ENCODE measurements around the gene PPP1R7.
A peak's percentile ranks its signal among the peaks of the same experiment; 100 is the strongest.

The PPP1R7 gene

GRCh38 chr2:241213041-241213440 lies 62.8 kb downstream of the PPP1R7 start:
- no peak for DNase-seq (ENCODE audit: low spot score)

- DNase-seq (ENCODE audit: low spot score) = no peak
Measured at GRCh38 chr2:241213567-241213966, 63.3 kb downstream of the PPP1R7 start.

DNA sequence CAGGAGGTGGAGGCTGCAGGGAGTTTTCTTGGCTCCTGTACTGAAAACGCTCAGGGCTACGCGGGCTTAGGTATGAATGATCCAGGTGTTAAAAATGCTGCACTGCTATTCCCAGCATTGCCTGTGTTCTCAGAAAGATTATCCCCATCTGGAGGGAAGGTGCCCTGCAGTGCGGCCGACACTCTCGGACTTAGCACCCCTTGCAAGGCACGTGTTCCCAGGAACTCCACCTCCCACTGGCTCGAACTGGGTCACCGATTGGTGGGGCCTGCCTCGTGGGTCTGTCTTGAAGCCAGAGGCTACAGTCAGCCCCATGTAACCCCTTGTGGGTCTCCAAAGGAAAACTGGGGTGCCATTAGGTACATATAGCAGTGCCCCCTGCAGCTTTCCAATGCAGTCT lies 63.9 kb downstream of the PPP1R7 start:
- no peak for DNase-seq (ENCODE audit: low spot score)

DNA sequence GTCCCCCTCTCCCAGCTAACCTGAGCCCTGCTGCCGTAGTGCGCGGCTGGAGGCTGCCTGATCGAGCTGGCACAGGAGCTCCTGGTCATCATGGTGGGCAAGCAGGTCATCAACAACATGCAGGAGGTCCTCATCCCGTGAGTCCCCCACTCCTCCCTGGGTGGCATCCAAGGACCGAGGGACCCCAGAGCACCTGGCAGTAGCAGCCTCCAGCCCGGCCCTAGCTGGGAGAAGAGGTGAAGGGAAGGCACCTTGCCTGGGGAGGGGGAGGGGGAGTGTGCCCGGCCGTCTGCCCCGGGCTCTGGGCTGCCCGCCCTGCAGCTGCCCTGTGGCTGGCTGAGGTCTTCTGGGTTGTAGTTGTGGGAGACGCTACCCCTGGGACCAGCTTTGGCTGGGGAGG lies 64.5 kb downstream of the PPP1R7 start:
- no peak for DNase-seq (ENCODE audit: low spot score)

- no peak for DNase-seq (ENCODE audit: low spot score)
Measured at GRCh38 chr2:241215421-241215820, 65.2 kb downstream of the PPP1R7 start.

GRCh38 chr2:241216211-241216761 lies 66.0 kb downstream of the PPP1R7 start:
- no peak for DNase-seq (ENCODE audit: low spot score)

GRCh38 chr2:241217320-241218031 lies 67.2 kb downstream of the PPP1R7 start:
- peak; percentile 71 for DNase-seq (ENCODE audit: low spot score)

- peak; percentile 54 for DNase-seq (ENCODE audit: low spot score)
Measured at GRCh38 chr2:241218131-241219029, 68.1 kb downstream of the PPP1R7 start.

DNA sequence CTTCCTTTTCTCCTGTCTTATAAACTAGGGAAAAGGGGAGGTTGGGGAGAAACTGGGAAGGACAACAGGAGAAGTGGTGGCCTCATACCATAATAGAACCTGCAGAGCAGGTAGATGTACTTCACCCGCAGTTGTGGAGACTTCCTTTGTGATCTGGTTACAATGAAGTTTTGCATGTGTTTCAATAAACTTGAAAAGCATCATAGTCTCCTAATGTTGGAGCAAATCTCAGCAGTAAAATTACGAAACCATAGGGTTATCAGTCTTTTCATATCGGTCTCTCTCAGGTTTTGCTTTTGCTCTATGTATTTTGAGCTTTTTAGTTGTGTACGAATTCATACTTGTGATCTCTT lies 68.7 kb downstream of the PPP1R7 start:
- DNase-seq (ENCODE audit: low spot score) = no peak

DNA sequence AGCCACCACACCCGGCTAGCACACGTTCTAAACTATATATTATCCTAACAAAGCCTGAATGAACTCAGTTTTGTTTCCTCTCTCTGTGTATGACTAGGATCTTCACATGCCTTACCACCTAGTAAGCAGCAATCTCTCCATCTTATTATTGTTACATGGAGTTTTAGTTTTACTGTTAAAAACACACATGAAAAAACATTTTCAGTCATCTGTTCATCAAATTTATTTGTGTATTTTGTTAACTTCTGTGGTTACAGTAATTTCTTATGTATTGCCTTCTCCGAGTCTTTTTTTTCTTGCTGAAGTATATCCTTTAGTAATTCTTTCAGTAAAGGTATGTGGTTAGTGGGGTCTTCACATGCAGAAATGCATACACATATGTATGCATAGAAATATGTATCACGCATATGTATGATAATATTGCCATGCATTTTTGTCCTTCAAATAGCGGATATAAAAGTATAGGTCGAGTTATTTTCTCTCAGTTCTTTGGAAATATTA lies 69.6 kb downstream of the PPP1R7 start:
- no peak for DNase-seq (ENCODE audit: low spot score)

- no peak for DNase-seq (ENCODE audit: low spot score)
Measured at GRCh38 chr2:241223211-241224017, 73.1 kb downstream of the PPP1R7 start.

- DNase-seq (ENCODE audit: low spot score) = no peak
Measured at GRCh38 chr2:241224018-241224850, 74.0 kb downstream of the PPP1R7 start.

DNA sequence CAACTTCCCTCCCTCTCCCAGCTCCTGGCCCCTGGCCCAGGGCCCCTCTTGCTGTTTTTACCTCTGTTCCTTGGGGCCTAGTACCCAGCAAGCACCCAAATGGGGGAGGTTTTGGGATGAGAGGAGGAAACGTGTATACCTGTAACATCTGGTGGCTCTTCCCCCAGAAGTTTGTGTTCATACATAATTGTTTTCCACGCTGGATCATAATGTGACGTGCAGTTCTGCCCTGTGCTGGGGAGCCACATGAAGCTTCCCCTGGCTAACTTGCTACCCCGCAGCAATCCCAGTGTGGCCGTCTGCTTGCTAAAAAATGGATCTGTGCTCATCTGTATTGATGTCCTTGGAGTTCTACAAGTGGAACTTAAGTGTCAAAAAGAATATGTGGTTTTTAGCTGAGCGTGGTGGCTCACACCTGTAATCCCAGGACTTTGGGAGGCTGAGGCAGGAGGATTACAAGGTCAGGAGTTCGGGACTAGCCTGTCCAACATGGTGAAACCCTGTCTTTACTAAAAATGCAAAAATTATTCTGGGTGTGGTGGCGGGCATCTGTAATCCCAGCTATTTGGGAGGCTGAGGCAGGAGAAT lies 74.7 kb downstream of the PPP1R7 start:
- DNase-seq (ENCODE audit: low spot score) = no peak

DNA sequence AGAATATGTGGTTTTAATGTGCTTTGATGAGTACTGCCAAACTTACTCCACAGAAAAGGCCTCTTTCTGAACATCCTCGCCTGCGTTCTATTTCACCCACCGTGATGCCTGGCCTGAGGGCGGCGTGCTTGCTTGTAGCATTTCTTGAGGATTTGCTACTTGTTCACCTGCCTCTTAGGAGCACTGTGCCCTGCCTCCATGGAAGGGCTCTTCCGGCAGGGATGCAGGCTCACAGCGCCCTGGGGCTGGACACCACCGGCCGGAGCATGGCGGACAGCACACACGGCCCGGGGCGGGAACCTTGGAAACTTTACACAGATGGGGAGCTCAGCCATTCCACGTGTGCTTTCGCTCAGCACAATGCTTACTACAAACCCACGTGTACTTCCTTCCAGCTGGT lies 75.3 kb downstream of the PPP1R7 start:
- no peak for DNase-seq (ENCODE audit: low spot score)

DNA sequence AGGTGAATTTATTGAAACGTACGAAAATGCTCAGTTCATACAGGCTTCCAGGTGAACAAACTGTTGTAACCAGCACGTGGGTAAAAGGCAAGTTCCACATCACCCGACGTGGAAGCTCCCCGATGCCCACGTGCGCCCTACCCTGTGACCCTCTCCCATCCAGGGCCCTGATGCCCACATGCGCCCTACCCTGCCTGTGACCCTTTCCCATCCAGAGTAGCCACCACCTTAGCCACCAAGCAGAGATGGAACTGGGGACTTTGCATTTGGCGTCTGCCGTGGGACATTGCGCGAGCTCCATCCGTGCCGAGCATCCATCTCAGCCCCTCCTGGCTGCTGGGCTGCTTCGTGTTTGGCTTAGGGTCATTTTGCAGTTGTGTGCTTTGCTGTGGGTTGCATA lies 75.7 kb downstream of the PPP1R7 start:
- no peak for DNase-seq (ENCODE audit: low spot score)

DNA sequence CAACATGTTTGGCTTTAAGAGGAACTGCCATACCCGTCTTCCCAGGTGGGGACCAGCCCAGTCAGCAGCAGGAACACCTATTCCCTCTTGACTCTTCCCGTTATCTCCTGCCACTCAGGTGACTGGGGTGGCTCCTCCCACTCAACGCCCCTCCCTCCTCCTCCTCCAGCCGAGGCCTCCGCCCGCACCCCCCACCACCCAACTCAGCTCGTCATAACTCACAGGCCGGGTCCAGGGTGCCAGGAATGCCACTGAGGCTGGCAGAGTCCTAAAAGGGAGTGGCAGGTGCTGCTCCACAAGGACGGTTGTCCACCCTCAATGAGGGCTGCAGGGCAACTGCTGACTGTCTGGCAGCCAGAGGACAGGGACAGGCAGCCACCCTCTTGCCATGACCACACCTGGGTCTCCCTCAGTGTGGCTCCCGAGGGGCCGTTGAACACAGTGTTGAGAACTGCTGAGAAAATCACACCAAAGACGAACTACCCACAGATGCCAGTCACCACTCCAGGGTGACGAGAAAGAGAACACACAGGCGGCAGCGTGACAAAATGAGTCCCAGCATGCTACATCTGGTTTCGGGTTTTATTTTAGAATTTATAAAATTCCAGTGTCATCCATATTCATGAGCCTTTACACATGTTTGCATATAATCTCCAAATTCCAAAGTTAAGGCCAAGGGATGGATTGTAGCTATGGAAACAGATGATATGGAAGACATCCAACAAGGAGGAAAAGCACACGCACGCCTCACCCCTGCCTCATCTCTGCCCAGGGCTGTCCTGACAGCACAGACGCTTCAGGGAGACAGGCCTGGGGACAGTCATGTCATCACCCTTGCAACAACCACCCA lies 76.7 kb downstream of the PPP1R7 start:
- no peak for DNase-seq (ENCODE audit: low spot score)

DNA sequence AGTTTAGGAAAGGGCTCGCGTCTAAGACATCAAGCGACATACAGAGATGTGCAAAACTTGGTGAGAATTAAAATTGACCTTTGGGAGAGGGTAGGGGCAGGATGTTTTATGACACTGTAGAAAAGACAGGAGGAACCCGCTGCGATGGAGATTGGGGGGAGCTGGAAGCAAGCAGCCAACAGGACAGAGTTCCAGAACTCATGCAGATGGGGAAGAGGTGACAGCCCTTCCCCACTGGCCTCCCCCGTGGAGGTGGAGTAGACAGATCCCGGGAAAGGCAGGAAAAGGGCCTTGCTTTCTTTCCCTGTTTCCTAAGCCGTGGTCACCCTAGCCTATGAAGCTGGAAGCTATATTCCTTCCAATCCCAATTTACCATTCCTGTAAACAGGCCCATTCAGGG lies 77.3 kb downstream of the PPP1R7 start:
- DNase-seq (ENCODE audit: low spot score) = no peak

- DNase-seq (ENCODE audit: low spot score) = no peak
Measured at GRCh38 chr2:241228081-241228859, 78.0 kb downstream of the PPP1R7 start.
